WTC11 (cell line): Measurements from ENCODE around the gene BMP10. TPM values are rescaled to one million over a fixed set of nuclear protein-coding genes. Genes with fewer than 3 reads are reported as not detected.

Experiments used
- ATAC-seq: fragments of 200-7000 bp; cut with Tn5 transposase; 2 replicates; pipeline ENCODE4 v1.10.0; 2021; ENCODE audit warnings: mild to moderate bottlenecking, moderate library complexity
- CTCF ChIA-PET: fragments of 300-600 bp; sonication (Branson Sonifier 250); formaldehyde crosslinking; loops from one replicate; lab custom pipeline; 2021; ENCODE audit warnings: antibody characterized with exemption; lab: Charles Lee
- POLR2A ChIA-PET: fragments of 350-600 bp; sonication (Branson Sonifier 250); formaldehyde crosslinking; loops from one replicate; lab custom pipeline; 2021; ENCODE audit warnings: antibody characterized with exemption; lab: Charles Lee
- DNase-seq: peaks from one replicate; pipeline ENCODE4 v3.0.0; 2021; ENCODE audit warnings: low spot score
- H3K27ac Mint-ChIP-seq: 2 replicates; pipeline ENCODE4 v1.8.0; 2021; ENCODE audit warnings: mixed read lengths
- H3K27me3 Mint-ChIP-seq: 2 replicates; pipeline ENCODE4 v1.8.0; 2021; ENCODE audit warnings: low read depth, mild to moderate bottlenecking, moderate library complexity, mixed read lengths
- H3K36me3 Mint-ChIP-seq: 2 replicates; pipeline ENCODE4 v1.8.0; 2021; ENCODE audit warnings: mixed read lengths
- H3K4me1 Mint-ChIP-seq: 2 replicates; pipeline ENCODE4 v1.8.0; 2022; ENCODE audit warnings: mixed read lengths
- H3K4me3 Mint-ChIP-seq: 2 replicates; pipeline ENCODE4 v1.8.0; 2021; ENCODE audit warnings: mild to moderate bottlenecking, moderate library complexity, mixed read lengths
- H3K9me3 Mint-ChIP-seq: 2 replicates; pipeline ENCODE4 v1.8.0; 2021; ENCODE audit warnings: mixed read lengths
- CREM ChIP-seq: sonication (generic); formaldehyde crosslinking; IDR thresholded peaks from 2 replicates; pipeline ENCODE4 v1.8.1; 2022; ENCODE audit warnings: mild to moderate bottlenecking, missing genetic modification reagents, moderate library complexity
- EMX1 ChIP-seq: fragments of 250-450 bp; sonication (Bioruptor Pico); IDR thresholded peaks from 2 replicates; pipeline ENCODE4 v1.8.0; 2021; ENCODE audit warnings: mild to moderate bottlenecking
- ESRRA ChIP-seq: sonication (generic); formaldehyde crosslinking; IDR thresholded peaks from 2 replicates; pipeline ENCODE4 v1.8.1; 2022; ENCODE audit warnings: mild to moderate bottlenecking, missing genetic modification reagents, borderline replicate concordance
- ETV6 ChIP-seq: sonication (generic); formaldehyde crosslinking; IDR thresholded peaks from 2 replicates; pipeline ENCODE4 v1.8.1; 2022; ENCODE audit warnings: mild to moderate bottlenecking, missing genetic modification reagents
- FOXJ3 ChIP-seq: sonication (generic); formaldehyde crosslinking; IDR thresholded peaks from 2 replicates; pipeline ENCODE4 v1.9.0; 2021; ENCODE audit warnings: missing genetic modification reagents, mild to moderate bottlenecking, borderline replicate concordance
- FOXP1 ChIP-seq: sonication (generic); formaldehyde crosslinking; IDR thresholded peaks from 2 replicates; pipeline ENCODE4 v1.8.0; 2022; ENCODE audit warnings: missing genetic modification reagents, mild to moderate bottlenecking, moderate library complexity, borderline replicate concordance
- IRF1 ChIP-seq: sonication (generic); formaldehyde crosslinking; IDR thresholded peaks from 2 replicates; pipeline ENCODE4 v1.8.0; 2023; ENCODE audit warnings: missing genetic modification reagents
- NFE2L1 ChIP-seq: sonication (generic); formaldehyde crosslinking; IDR thresholded peaks from 2 replicates; pipeline ENCODE4 v1.8.1; 2023; ENCODE audit warnings: missing genetic modification reagents
- NR3C1 ChIP-seq: sonication (generic); formaldehyde crosslinking; conservative IDR thresholded peaks from 2 replicates; pipeline ENCODE4 v1.8.1; 2023; ENCODE audit warnings: low read depth, mild to moderate bottlenecking, missing genetic modification reagents
- RELA ChIP-seq: sonication (generic); formaldehyde crosslinking; IDR thresholded peaks from 2 replicates; pipeline ENCODE4 v1.8.1; 2022; ENCODE audit warnings: missing genetic modification reagents, mild to moderate bottlenecking, borderline replicate concordance
- SP1 ChIP-seq: sonication (generic); formaldehyde crosslinking; conservative IDR thresholded peaks from 2 replicates; pipeline ENCODE4 v1.8.1; 2022; ENCODE audit warnings: missing genetic modification reagents
- TCF7 ChIP-seq: sonication (generic); formaldehyde crosslinking; IDR thresholded peaks from 2 replicates; pipeline ENCODE4 v1.8.0; 2022; ENCODE audit warnings: mild to moderate bottlenecking, low read depth, missing genetic modification reagents, moderate library complexity
- TEAD1 ChIP-seq: sonication (generic); formaldehyde crosslinking; IDR thresholded peaks from 2 replicates; pipeline ENCODE4 v1.8.0; 2022; ENCODE audit warnings: mild to moderate bottlenecking, missing genetic modification reagents
- USF2 ChIP-seq: sonication (generic); formaldehyde crosslinking; IDR thresholded peaks from 2 replicates; pipeline ENCODE4 v1.8.1; 2023; ENCODE audit warnings: mild to moderate bottlenecking, missing genetic modification reagents, moderate library complexity
- ZNF138 ChIP-seq: sonication (generic); formaldehyde crosslinking; conservative IDR thresholded peaks from 2 replicates; pipeline ENCODE4 v1.8.1; 2022; ENCODE audit warnings: mild to moderate bottlenecking, moderate library complexity, missing genetic modification reagents
- ZNF232 ChIP-seq: sonication (generic); formaldehyde crosslinking; IDR thresholded peaks from 2 replicates; pipeline ENCODE4 v1.8.0; 2022; ENCODE audit warnings: mild to moderate bottlenecking, missing genetic modification reagents
- ZNF512 ChIP-seq: sonication (generic); formaldehyde crosslinking; IDR thresholded peaks from 2 replicates; pipeline ENCODE4 v1.8.1; 2022; ENCODE audit warnings: missing genetic modification reagents, borderline replicate concordance
- total RNA-seq: library from RNA; stranded (reverse); gene quantifications from 3 replicates; pipeline ENCODE4 v1.2.3, GENCODE V29; 2021
- TF ChIP-seq, protein P1 (sequence below): sonication (generic); formaldehyde crosslinking; IDR thresholded peaks from 2 replicates; pipeline ENCODE4 v1.8.0; 2022; ENCODE audit warnings: mild to moderate bottlenecking, missing genetic modification reagents
- TF ChIP-seq, protein P2 (sequence below): sonication (generic); formaldehyde crosslinking; IDR thresholded peaks from 2 replicates; pipeline ENCODE4 v1.8.1; 2023; ENCODE audit warnings: mild to moderate bottlenecking, moderate library complexity, missing genetic modification reagents
- TF ChIP-seq, protein P3 (sequence below): sonication (generic); formaldehyde crosslinking; IDR thresholded peaks from 2 replicates; pipeline ENCODE4 v1.8.1; 2023; ENCODE audit warnings: mild to moderate bottlenecking, missing genetic modification reagents, borderline replicate concordance
- TF ChIP-seq, protein P4 (sequence below): sonication (generic); formaldehyde crosslinking; conservative IDR thresholded peaks from 2 replicates; pipeline ENCODE4 v1.8.1; 2022; ENCODE audit warnings: mild to moderate bottlenecking, missing genetic modification reagents

BMP10 gene
- total RNA-seq, 1 experiment from 2014 or later: not detected

DNA sequence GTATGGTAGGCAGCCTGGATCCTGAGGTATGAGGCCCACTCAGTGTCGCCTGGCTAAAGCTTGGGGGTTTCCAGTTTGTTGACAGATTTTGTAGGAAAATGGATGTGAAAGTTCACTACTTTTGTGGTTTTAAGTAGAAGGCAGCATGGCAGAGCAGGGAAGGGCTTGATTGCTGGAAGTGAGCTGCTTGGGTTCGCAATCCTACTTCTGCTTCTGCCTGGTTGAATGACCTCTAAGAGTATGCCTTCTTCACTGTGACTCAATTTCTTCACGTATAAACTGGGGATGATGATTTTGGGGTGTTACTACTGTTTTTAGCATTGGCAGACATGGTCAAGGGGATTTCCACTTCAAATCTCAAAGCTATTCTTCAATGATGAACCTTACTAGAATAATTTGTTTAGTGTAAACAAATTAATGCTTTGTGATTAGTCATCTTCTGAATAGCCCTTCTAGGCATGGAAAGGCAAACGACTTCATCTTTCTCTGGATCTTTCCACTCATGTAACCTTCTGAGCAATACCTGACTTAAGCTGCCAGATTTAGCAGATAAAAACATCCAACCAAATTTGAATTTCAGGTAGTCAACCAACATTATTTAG lies 13.2 kb downstream of the BMP10 start:
- Mint-ChIP-seq H3K27ac (no peak overlapping the region), H3K9me3 (no peaks in the 10 kb centered on the region), H3K36me3 (no peaks in the 10 kb centered on the region), H3K27me3 (no peaks in the 10 kb centered on the region; the same call in 1 of the 2 replicates), H3K4me1 (peaks cover 23% of the 10 kb centered on the region), H3K4me3 (no peak overlapping the region)
- ATAC-seq (no peak), DNase-seq (no peak)
- TF ChIP-seq, protein P1, sequence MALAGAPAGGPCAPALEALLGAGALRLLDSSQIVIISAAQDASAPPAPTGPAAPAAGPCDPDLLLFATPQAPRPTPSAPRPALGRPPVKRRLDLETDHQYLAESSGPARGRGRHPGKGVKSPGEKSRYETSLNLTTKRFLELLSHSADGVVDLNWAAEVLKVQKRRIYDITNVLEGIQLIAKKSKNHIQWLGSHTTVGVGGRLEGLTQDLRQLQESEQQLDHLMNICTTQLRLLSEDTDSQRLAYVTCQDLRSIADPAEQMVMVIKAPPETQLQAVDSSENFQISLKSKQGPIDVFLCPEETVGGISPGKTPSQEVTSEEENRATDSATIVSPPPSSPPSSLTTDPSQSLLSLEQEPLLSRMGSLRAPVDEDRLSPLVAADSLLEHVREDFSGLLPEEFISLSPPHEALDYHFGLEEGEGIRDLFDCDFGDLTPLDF (CRISPR knock-in tag): no peak
- TF ChIP-seq FOXJ3 (CRISPR knock-in tag) (no peak), NR3C1 (CRISPR knock-in tag) (no peak), CREM (no peak), RELA (CRISPR knock-in tag) (no peak), USF2 (CRISPR knock-in tag) (no peak)
- TF ChIP-seq, protein P2, sequence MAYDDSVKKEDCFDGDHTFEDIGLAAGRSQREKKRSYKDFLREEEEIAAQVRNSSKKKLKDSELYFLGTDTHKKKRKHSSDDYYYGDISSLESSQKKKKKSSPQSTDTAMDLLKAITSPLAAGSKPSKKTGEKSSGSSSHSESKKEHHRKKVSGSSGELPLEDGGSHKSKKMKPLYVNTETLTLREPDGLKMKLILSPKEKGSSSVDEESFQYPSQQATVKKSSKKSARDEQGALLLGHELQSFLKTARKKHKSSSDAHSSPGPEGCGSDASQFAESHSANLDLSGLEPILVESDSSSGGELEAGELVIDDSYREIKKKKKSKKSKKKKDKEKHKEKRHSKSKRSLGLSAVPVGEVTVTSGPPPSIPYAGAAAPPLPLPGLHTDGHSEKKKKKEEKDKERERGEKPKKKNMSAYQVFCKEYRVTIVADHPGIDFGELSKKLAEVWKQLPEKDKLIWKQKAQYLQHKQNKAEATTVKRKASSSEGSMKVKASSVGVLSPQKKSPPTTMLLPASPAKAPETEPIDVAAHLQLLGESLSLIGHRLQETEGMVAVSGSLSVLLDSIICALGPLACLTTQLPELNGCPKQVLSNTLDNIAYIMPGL (CRISPR knock-in tag): no peak
- POLR2A ChIA-PET: no interaction called here
- CTCF ChIA-PET: interaction anchor here (1.2 to 3.1 kb wide), 2 partner anchors 19 to 106 kb away, joined by 4 to 9 read pairs; no protein-coding TSS in a partner anchor

DNA sequence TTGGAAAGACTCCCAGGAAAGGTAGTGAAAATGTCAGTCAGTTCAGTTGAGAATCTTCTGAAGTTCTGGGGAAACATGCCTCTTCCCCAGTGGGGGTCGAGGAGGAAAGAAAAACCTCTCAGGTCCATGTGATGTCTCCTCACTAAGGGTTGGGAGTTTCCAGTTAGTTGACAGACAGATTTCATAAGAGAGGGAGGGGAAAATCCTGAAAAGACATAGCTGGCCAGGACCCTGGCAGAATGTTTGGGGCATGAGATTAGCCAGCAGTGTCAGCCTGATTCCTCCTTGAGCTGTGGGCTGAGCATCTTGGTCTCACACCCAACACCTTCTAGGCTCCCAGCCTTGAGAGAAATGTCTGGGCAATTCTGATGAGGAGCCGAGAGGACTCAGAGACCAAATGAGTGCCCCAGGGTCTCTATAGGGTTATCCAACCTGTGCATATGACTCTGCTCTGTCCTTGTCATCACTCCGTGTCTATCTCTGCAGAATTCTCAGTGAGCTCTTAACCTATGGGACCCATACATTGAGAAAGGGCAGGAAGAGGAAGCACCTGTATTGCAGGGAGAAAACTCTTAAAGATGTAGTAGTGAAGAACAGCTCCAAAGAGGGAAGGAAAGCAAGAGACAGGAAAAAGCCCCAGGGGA lies 13.9 kb downstream of the BMP10 start:
- ChIA-PET POLR2A (no interaction called here), CTCF (interaction anchor here (3.1 kb wide), 1 partner anchor 18 kb away, joined by 9 read pairs; no protein-coding TSS in a partner anchor)
- ATAC-seq (no peak), DNase-seq (no peak)
- H3K4me3 Mint-ChIP-seq: no peak overlapping the region
- peaks cover 18% of the 10 kb centered on the region for H3K4me1 Mint-ChIP-seq
- no peak overlapping the region for H3K27ac Mint-ChIP-seq
- H3K36me3 Mint-ChIP-seq: no peaks in the 10 kb centered on the region
- H3K9me3 Mint-ChIP-seq: no peaks in the 10 kb centered on the region
- no peaks in the 10 kb centered on the region; the same call in 1 of the 2 replicates for H3K27me3 Mint-ChIP-seq
- no peak for TF ChIP-seq TCF7 (CRISPR knock-in tag)
- TF ChIP-seq EMX1 (CRISPR knock-in tag): no peak
- TF ChIP-seq SP1 (CRISPR knock-in tag): no peak
- no peak for TF ChIP-seq ZNF512 (CRISPR knock-in tag)
- no peak for TF ChIP-seq TEAD1 (CRISPR knock-in tag)
- TF ChIP-seq, protein P3, sequence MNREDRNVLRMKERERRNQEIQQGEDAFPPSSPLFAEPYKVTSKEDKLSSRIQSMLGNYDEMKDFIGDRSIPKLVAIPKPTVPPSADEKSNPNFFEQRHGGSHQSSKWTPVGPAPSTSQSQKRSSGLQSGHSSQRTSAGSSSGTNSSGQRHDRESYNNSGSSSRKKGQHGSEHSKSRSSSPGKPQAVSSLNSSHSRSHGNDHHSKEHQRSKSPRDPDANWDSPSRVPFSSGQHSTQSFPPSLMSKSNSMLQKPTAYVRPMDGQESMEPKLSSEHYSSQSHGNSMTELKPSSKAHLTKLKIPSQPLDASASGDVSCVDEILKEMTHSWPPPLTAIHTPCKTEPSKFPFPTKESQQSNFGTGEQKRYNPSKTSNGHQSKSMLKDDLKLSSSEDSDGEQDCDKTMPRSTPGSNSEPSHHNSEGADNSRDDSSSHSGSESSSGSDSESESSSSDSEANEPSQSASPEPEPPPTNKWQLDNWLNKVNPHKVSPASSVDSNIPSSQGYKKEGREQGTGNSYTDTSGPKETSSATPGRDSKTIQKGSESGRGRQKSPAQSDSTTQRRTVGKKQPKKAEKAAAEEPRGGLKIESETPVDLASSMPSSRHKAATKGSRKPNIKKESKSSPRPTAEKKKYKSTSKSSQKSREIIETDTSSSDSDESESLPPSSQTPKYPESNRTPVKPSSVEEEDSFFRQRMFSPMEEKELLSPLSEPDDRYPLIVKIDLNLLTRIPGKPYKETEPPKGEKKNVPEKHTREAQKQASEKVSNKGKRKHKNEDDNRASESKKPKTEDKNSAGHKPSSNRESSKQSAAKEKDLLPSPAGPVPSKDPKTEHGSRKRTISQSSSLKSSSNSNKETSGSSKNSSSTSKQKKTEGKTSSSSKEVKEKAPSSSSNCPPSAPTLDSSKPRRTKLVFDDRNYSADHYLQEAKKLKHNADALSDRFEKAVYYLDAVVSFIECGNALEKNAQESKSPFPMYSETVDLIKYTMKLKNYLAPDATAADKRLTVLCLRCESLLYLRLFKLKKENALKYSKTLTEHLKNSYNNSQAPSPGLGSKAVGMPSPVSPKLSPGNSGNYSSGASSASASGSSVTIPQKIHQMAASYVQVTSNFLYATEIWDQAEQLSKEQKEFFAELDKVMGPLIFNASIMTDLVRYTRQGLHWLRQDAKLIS: no peak
- TF ChIP-seq ZNF232 (CRISPR knock-in tag): no peak
- no peak for TF ChIP-seq FOXP1
- no peak for TF ChIP-seq ETV6 (CRISPR knock-in tag)
- TF ChIP-seq ESRRA (CRISPR knock-in tag): no peak
- TF ChIP-seq NFE2L1 (CRISPR knock-in tag): no peak
- TF ChIP-seq USF2 (CRISPR knock-in tag): no peak
- no peak for TF ChIP-seq IRF1 (CRISPR knock-in tag)
- TF ChIP-seq, protein P4, sequence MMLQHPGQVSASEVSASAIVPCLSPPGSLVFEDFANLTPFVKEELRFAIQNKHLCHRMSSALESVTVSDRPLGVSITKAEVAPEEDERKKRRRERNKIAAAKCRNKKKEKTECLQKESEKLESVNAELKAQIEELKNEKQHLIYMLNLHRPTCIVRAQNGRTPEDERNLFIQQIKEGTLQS (CRISPR knock-in tag): no peak
- TF ChIP-seq ZNF138 (CRISPR knock-in tag): no peak
